Measurements from ENCODE around the gene PON1. TPM values are rescaled to one million over a fixed set of nuclear protein-coding genes. Genes with fewer than 3 reads are reported as not detected.

Gene PON1
- total RNA-seq, 2 experiments from 2014 or later: not detected

DNA sequence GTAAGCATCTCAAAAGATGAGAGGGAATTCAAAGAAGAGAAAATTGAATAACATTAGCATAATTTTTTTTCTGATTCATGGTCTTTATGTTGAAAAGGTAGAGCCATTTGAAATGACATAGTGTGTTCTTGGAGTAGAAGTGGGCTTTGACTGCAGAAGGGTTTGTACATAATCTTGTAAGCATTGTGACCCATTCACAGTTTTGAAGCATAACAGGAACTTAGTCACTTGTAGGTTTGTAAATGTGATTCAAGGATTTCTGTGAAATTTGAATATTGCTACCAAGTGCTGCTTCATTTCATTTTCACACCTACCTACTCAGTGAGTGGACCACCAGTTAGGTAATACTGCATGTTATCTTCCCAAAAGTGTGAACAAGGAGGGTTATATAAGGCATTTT lies 68.6 kb downstream of the PON1 start:
- H3K36me3 ChIP-seq (ENCODE audit: insufficient read depth, low read length): no peaks in the 10 kb centered on the region
- H3K4me3 Mint-ChIP-seq: no peak overlapping the region
- H3K27ac Mint-ChIP-seq: no peak overlapping the region
- no peaks in the 10 kb centered on the region for H3K9me3 Mint-ChIP-seq
- ATAC-seq (ENCODE audit: poor library complexity) (no peak), DNase-seq (no peak)
- no peaks in the 10 kb centered on the region for H3K4me1 Mint-ChIP-seq (ENCODE audit: low read depth)
- no peaks in the 10 kb centered on the region for H3K27me3 Mint-ChIP-seq
- no peaks in the 10 kb centered on the region for H3K9me3 ChIP-seq (ENCODE audit: control insufficient read depth in 1 of 2, insufficient read depth in 1 of 2, low read length in 2 of 2)
- no peak overlapping the region for H3K4me3 ChIP-seq (ENCODE audit: low read length)
- no peak overlapping the region for H3K27ac ChIP-seq (ENCODE audit: low read depth in 1 of 2, low read length in 2 of 2)
- H3K27me3 ChIP-seq (ENCODE audit: control insufficient read depth in 1 of 2, insufficient read depth in 2 of 2, low read length in 2 of 2): no peaks in the 10 kb centered on the region
- POLR2A ChIA-PET: no interaction called here
- CTCF ChIA-PET: no interaction called here
- TF ChIP-seq, protein P1, sequence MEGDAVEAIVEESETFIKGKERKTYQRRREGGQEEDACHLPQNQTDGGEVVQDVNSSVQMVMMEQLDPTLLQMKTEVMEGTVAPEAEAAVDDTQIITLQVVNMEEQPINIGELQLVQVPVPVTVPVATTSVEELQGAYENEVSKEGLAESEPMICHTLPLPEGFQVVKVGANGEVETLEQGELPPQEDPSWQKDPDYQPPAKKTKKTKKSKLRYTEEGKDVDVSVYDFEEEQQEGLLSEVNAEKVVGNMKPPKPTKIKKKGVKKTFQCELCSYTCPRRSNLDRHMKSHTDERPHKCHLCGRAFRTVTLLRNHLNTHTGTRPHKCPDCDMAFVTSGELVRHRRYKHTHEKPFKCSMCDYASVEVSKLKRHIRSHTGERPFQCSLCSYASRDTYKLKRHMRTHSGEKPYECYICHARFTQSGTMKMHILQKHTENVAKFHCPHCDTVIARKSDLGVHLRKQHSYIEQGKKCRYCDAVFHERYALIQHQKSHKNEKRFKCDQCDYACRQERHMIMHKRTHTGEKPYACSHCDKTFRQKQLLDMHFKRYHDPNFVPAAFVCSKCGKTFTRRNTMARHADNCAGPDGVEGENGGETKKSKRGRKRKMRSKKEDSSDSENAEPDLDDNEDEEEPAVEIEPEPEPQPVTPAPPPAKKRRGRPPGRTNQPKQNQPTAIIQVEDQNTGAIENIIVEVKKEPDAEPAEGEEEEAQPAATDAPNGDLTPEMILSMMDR (IDR thresholded peaks at IDR 0.05): no peak
- intact Hi-C loops (cut with DNase I, micrococcal nuclease): no loop called here
- H3K36me3 Mint-ChIP-seq (ENCODE audit: low read depth): no peaks in the 10 kb centered on the region
- H3K4me1 ChIP-seq (ENCODE audit: insufficient read depth, low read length): no peaks in the 10 kb centered on the region

DNA sequence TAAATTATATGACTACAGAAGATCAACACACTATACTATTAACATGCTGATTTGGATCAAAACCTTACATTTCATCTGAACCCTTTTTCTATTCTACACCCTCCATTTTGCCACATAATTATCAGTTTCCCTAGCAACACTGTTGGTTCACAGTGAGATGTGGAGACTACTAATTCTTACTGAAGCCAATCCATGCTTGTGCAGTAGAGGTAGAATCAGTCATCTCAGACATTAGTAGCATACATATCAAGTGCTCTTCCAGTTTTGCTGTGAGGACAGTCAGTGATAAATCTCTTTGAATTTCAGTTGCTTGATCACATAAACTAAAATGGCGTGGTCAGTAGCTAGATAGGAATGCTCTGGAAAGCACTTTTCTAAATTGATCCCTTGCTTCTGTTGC lies 70.3 kb downstream of the PON1 start:
- no peak overlapping the region for H3K4me3 ChIP-seq (ENCODE audit: low read length)
- H3K27me3 Mint-ChIP-seq: no peaks in the 10 kb centered on the region
- intact Hi-C loops (cut with DNase I, micrococcal nuclease): no loop called here

DNA sequence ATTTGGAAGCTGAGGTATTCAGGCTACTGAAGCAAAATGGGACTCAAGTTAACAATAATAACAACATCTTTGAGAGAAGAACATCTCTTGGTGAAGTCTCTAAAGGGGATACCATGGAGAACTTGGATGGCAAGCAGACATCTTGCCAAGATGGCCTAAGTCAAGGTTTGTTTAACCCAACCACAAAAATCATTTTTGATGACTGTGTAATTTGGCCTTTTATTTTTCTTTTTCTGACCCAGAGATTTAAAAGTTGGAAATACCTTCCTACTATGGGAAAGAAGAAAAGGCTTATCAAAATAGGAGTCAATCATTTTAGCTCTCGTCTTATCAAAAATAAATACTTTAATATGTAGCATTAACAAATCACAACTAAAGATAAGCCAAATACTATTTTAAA lies 72.4 kb downstream of the PON1 start:
- ChIA-PET CTCF (no interaction called here), POLR2A (no interaction called here)
- Mint-ChIP-seq H3K27me3 (no peaks in the 10 kb centered on the region), H3K4me3 (no peak overlapping the region), H3K4me1 (ENCODE audit: low read depth) (no peaks in the 10 kb centered on the region), H3K9me3 (no peaks in the 10 kb centered on the region), H3K36me3 (ENCODE audit: low read depth) (no peaks in the 10 kb centered on the region), H3K27ac (no peak overlapping the region)
- TF ChIP-seq, protein P1 (IDR thresholded peaks at IDR 0.05): no peak
- DNase-seq (no peak), ATAC-seq (ENCODE audit: poor library complexity) (no peak)
- Histone ChIP-seq H3K4me3 (ENCODE audit: low read length) (no peak overlapping the region), H3K27ac (ENCODE audit: low read depth in 1 of 2, low read length in 2 of 2) (no peak overlapping the region), H3K4me1 (ENCODE audit: insufficient read depth, low read length) (no peaks in the 10 kb centered on the region), H3K36me3 (ENCODE audit: insufficient read depth, low read length) (no peaks in the 10 kb centered on the region), H3K27me3 (ENCODE audit: control insufficient read depth in 1 of 2, insufficient read depth in 2 of 2, low read length in 2 of 2) (no peaks in the 10 kb centered on the region), H3K9me3 (ENCODE audit: control insufficient read depth in 1 of 2, insufficient read depth in 1 of 2, low read length in 2 of 2) (no peaks in the 10 kb centered on the region)
- intact Hi-C loops (cut with DNase I, micrococcal nuclease): no loop called here

More for the DNA sequence above, 70.3 kb downstream of the PON1 start:
- POLR2A ChIA-PET: no interaction called here
- no peaks in the 10 kb centered on the region for H3K9me3 Mint-ChIP-seq
- Histone ChIP-seq H3K27ac (ENCODE audit: low read depth in 1 of 2, low read length in 2 of 2) (no peak overlapping the region), H3K36me3 (ENCODE audit: insufficient read depth, low read length) (no peaks in the 10 kb centered on the region), H3K27me3 (ENCODE audit: control insufficient read depth in 1 of 2, insufficient read depth in 2 of 2, low read length in 2 of 2) (no peaks in the 10 kb centered on the region), H3K9me3 (ENCODE audit: control insufficient read depth in 1 of 2, insufficient read depth in 1 of 2, low read length in 2 of 2) (no peaks in the 10 kb centered on the region), H3K4me1 (ENCODE audit: insufficient read depth, low read length) (no peaks in the 10 kb centered on the region)
- H3K4me3 Mint-ChIP-seq: no peak overlapping the region
- no peaks in the 10 kb centered on the region for H3K36me3 Mint-ChIP-seq (ENCODE audit: low read depth)
- CTCF ChIA-PET: no interaction called here
- no peak overlapping the region for H3K27ac Mint-ChIP-seq
- TF ChIP-seq, protein P1 (IDR thresholded peaks at IDR 0.05): no peak
- H3K4me1 Mint-ChIP-seq (ENCODE audit: low read depth): no peaks in the 10 kb centered on the region
- ATAC-seq (ENCODE audit: poor library complexity) (no peak), DNase-seq (no peak)

All from CD4-positive, alpha-beta T cell (primary cell).